DOHH2 (cell line): ENCODE data around the gene SLC7A14.

Source experiments
- CTCF ChIP-seq: fragments of 200-600 bp; sonication (generic); IDR thresholded peaks from one replicate; pipeline ENCODE4 v1.5.1; 2014; ENCODE audit warnings: antibody characterized with exemption, mild to moderate bottlenecking, low read depth, low read length; ENCODE audit not compliant: poor library complexity, severe bottlenecking
- EZH2phosphoT487 ChIP-seq: fragments of 200-600 bp; sonication (generic); IDR thresholded peaks from 2 replicates; pipeline ENCODE4 v1.6.1; 2017; ENCODE audit warnings: borderline replicate concordance, mild to moderate bottlenecking, antibody characterized with exemption, low read length, moderate library complexity, mixed read lengths

GRCh38 chr3:170432416-170432815 is 153.5 kb downstream of the SLC7A14 start:
- TF ChIP-seq CTCF: no peak
- TF ChIP-seq EZH2phosphoT487: no peak
